HG03045 (cell line): ENCODE data around the gene TNS4.

ENCODE experiments used
- ATAC-seq: cut with Tn5 transposase; IDR thresholded peaks from one replicate; pipeline ENCODE4 v1.9.1; 2021; ENCODE audit warnings: mild to moderate bottlenecking, moderate library complexity; ENCODE audit not compliant: unreplicated experiment

Gene TNS4

DNA sequence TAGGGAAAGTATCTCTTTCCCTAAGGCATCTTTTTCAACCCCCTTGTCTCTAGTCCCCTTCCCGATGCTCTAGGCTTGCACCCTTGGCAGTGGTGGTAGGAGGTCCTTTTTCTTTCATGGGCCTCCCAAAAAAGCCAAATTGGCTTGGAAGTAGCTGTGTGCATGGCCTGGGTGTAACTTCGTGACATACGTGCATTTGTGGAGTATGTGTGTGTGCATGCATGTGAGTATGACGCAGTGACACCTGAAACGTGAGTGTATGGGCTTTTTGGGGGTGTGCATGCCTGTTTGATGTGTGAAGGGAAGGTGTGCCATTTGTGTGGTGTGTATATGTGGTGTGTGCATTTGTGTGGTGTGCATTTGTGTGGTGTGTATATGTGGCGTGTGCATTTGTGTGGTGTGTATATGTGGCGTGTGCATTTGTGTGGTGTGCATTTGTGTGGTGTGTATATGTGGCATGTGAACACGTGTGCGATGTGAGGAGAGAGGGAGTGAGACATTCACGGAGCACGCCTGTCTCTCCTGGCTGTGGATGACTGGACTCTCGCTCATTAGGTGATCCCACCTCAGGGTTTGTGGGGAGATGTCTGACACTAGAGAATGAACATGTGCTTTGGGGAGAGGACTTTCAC is 42.5 kb downstream of the TNS4 start:
- no peak for ATAC-seq

DNA sequence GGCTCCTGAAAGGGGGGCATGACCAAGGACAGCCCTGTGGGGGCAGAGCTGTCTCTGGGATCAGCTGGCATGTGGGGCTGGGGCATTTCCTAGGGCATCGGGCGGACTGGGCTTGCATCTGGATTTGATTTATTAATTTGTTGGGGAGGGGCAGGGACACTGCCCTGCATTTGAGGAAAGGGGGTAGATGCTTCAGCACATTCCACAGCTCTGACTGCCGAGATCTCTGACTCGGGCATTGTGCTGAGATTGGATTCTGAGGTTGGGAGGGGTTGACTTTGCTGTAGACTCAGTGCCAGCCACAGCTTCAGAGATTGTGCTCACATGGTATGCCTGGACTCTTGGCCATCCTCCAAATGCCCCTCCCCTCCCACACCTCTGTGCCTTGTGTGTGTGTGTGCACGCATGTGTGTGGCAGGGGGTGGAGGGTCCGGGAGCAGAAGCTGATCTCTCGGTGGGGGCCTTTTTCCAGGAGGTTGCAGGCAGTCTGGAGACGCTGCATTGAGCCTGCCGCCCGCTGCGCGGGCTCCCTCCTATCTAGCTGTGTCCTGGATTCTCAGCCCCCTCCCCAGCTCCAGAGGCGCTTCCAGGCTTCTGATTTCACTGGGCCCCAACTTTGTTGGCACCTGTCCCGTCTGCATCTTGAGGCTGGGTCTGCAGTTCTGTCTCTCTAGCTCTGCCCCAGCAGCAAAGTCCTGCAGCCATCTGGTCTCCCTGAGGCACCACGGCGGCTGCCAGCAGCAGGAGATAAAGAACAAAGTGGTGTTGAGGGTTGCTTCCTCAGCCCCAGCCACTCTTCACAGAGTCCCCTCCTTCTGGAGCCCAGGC is 43.2 kb downstream of the TNS4 start:
- ATAC-seq = no peak

DNA sequence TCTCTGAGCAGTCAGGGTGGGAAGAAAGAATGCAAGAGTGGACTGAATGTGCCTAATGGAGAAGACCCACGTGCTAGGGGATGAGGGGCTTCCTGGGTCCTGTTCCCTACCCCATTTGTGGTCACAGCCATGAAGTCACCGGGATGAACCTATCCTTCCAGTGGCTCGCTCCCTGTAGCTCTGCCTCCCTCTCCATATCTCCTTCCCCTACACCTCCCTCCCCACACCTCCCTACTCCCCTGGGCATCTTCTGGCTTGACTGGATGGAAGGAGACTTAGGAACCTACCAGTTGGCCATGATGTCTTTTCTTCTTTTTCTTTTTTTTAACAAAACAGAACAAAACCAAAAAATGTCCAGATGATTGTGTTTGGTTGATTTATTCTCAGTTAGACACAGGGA is 44.1 kb downstream of the TNS4 start:
- ATAC-seq = no peak

DNA sequence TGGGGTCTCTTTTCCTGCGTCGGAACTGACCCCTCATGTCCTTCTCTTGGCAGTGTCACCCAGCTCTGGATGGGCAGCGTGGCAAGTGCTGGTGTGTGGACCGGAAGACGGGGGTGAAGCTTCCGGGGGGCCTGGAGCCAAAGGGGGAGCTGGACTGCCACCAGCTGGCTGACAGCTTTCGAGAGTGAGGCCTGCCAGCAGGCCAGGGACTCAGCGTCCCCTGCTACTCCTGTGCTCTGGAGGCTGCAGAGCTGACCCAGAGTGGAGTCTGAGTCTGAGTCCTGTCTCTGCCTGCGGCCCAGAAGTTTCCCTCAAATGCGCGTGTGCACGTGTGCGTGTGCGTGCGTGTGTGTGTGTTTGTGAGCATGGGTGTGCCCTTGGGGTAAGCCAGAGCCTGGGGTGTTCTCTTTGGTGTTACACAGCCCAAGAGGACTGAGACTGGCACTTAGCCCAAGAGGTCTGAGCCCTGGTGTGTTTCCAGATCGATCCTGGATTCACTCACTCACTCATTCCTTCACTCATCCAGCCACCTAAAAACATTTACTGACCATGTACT is 44.9 kb downstream of the TNS4 start:
- no peak for ATAC-seq

DNA sequence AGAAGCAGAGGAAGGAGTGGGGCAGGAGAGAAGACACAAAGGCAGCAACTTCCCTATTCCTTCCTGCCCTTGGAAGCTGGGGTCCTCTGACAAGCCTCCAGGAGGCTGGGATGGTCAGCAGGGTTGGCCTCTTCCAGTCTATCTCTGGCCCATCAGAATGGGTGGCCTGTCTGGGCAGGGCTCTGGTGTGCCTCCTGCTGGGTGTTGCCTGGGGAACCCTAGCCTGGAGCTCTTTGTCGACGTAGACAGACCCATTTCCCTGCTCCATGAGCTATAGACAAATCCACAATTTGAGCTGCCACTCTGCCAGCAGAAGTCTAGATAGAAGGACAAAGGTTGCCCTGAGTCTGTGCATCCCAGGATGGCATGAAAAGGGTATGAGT is 46.8 kb downstream of the TNS4 start:
- ATAC-seq = no peak

DNA sequence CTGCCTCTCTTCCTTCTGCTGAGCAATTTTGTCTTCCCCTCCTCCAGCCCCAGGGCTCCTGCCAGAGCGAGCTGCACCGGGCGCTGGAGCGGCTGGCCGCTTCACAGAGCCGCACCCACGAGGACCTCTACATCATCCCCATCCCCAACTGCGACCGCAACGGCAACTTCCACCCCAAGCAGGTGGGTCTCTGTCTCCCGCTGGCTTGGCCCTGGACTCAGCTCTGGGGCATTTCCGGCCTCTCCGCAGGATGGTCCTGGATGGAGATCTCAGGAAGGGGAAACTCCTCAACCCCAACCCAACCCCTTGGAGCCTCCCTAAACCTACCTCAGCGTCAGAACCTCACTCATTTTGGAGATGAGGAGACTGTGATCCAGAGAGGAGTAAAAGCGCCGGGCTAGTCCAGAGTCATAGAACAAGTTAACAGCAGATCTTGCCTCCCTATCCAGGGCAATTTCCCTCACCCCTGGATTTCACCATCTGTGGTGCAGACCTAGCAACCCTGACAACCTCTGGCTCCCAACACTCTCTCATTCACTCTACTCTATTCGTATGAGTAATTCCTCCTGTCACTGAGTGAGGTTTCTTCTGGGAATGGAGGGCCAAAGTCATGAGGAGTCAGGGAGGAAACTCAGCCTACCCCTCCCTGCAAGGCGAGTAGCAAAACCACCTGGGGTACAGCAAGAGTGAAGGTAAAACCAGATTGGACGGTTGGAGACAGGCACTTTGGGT is 47.4 kb downstream of the TNS4 start:
- no peak for ATAC-seq

DNA sequence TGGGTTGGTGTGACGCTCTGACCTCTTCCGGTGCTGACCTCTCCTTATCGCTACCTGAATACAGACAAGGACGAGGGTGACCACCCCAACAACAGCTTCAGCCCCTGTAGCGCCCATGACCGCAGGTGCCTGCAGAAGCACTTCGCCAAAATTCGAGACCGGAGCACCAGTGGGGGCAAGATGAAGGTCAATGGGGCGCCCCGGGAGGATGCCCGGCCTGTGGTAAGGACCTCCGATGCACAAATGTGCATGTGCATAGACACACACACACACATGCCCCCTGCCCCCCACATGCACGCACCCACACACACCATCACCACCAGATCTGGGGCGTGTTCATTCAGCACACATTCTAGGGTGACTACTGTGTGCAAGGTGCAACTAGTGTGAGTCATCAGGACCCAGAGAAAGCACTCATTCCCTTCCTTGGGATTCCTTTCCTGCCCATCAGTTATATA is 48.5 kb downstream of the TNS4 start:
- no peak for ATAC-seq

DNA sequence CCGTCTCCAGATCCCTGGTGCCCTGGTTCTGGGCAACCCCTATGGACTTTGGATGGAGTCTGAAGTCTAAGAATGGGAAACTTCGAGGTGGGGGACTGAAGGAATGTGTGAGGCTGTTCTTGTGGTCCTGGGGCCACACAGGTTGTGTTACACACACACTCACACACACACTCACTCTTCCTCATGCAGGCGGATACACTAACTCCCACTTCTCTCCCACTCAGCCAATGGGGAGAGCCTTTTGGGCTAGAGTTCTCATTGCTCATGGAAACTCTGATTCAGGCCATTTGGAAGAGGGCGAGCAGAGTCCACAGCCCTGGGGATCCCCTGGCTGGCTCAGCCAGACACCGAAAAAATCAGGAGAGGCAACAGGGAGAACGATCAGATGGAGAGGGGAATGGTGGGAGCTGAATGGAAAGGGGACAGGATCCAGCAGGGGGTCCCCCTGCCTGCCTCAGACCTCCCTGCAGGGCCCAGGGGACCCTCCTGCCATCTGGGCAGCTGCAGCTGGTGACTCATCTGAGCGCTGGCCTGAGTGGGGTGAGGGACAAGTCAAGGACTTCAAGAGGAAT is 49.1 kb downstream of the TNS4 start:
- no peak for ATAC-seq

DNA sequence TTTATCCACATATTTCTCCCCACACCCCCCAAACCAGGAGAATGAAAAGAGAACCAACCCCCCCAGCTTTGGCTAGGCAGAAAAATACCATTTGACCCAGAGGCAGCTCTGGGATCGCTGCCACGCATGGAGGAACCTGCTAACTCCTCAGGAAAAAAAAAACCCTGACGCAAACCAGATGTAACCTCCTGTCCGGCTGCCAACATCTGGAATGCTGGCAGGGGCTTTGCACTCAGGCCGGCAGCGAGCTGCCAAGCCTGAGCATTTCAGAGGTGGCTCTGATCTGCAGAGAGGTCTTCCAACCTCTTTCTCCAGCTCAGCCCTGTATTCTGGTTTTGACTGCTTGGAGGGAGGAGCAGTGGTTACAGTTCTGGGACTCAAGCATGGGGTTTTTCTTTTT is 50.0 kb downstream of the TNS4 start:
- ATAC-seq = no peak

DNA sequence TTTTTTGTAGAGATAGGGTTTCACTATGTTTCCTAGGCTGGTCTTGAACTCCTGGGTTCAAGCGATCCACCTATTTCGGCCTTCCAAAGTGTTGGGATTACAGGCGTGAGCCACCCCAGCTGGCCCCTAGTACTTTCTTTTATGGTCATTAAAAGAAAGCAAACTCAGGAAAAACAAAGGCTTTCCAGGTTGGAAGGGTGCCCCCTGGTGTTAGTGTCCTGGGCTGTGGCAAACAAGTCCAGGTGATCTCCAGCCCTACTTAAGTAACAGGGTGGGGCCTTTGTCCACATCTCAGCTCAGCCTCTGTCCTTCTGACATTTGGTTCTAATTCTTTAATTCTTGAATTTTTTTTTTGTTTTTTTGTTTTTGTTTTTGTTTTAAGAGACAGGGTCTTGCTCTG is 51.2 kb downstream of the TNS4 start:
- no peak for ATAC-seq

DNA sequence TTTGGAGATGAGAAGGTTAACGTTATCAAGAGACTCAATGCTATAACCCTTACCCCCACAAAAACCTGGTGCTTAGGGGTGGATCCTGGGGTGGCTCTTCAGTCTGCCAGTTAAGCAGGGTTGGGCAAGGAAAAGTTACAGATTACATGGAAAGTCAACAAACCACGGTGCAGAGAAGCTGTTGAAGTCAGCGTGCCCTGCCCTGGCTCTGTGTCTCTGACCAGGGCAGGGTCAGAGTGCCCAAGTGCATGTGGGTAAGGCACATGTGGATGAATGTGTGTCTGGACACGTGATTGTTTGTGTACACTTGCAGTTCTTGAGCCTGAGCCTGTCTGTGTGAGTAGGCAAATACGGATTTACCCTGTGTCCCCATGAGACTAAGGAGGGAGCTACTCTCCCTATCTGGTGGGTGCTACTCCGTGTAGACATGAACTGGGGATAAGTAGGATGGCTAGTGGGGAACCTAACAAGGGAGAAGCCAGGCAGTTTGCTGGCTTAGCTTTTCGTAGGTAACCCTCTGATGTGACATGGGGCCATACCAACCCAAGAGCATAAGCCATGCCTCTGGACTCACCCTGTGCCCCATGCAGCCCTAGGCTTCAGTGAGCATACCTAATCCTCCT is 52.7 kb downstream of the TNS4 start:
- ATAC-seq = no peak

DNA sequence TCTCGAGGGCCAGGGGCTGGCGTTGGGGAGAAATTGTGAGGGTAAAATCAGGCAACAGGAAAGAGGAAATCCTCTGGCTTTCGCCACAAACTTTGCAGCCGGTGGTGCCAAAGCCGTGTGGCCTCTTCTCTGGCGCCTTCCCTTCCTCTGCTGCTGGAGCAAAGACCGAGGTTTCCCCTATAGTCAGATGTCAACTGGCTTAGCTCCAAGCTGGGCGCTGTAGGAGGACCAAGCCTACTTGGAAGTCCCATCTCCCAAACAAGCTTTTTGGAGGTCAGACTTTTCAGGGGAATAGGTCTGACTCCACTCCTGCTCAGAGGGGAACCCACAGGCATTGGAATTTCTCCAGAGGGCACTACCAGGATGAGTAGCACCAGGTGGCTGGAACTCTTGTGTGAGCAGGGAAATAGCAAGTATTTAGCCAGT is 53.2 kb downstream of the TNS4 start:
- no peak for ATAC-seq

DNA sequence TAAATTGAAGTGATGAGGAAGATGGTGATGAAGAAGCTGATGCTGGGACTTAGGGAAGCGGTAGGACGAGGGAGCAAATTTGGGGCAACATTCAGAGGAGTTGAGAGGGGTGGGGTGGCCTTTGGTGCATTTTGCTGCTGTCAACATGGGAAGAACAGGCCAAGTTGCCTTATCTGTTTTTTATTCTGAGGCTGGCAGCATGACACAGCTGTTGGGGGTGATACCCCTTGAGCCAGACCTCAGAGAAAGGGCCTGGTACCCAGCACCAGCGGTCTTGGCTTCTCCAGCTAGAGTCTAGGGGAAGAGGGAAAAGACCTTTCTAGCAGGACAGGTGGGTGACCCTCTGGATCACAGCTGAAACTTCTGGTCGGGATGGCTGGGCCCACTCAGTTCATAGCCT is 53.6 kb downstream of the TNS4 start:
- ATAC-seq = no peak

DNA sequence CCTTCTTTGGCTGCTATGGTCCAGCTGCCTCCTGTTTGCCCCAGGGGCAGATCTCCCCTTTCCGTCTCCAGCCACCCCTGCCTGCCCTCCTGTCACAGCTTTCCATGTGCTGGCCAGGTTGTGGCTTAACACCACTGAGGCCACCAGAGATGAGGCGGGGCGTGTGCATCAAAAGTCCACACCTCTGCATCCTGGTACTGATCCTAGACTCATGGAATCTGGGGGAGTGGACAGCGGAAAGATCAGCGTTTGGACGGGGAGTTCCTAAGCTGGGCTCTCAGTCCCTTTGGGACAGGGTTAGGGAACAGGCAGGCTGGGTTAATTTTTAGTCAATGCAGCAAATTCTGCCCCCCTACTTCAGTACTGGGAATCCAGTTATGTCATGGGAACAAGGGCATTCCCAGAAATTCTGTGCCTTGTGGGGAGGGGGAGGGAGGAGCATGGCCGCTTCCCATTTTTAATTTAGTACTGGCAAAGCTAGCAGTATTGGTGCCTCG is 54.2 kb downstream of the TNS4 start:
- no peak for ATAC-seq

DNA sequence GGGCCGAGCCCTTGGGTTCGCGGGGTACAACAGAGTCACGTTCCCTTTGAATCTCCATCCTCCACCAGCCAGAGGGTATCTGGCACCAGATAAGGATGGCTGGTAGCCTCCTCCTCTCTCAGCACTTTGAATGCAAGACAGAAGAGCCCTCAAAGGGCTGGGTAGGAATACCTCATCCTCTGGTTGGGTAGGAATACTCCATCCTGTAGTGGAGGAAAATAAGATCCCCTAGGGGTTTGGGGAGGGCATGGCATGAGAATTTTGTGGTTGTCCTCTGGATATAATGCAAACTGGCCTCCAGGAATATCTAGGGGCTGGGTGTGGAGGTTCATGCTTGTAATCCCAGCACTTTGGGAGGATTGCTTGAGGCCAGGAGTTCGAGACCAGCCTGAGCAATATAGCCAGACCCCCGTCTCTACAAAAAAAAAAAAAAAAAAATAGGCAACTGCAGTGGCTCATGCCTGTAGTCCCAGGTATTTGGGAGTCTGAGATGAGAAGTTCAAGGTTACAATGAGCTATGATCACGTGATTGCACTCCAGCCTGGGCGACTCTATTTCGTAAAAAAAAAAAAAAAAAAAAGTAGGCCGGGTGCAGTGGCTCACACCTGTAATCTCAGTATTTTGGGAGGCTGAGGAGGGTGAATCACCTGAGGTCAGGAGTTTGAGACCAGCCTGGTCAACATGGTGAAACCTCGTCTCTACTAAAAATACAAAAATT is 55.5 kb downstream of the TNS4 start:
- no peak for ATAC-seq

DNA sequence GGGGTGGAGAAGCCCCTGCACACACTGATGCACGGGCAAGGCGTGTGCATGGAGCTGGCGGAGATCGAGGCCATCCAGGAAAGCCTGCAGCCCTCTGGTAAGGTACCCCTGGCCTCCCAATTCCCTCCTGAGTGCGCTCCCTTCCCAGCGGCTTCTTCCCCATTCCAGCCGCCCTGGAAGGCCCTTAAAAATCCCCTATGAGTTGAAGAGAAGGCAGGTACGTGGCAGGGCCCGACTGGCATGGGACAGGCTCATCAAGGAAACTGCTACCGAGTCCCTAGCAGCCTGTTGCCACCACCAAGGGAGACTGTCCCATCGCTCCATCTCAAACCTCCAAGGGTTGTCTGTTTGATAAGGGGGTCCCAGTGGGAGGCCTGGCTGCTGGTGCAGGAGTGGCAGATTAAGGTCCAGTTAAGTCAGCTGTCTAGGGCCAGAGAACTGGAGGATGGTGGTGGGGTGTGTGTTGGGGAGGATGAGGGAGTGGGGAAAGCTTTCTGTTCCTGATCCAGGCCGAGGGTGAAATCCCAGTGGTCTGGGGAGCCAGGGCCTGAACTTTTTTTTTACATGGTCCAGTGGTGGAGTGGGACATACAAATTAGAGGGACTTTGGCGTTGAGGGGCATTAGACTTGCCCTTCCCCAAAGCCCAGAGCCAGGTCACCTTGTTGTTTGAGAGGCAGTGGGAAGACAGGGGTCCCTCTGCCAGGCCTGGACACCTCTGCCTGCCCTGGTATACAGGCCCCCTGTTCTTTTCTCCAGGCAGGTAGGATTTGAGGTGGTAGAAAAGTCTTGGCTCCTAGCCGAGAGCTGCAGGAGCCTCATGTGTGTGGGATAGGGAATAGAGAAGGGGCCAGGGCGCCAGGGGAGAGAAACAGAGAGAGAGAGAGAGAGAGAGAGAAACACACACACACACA is 57.2 kb downstream of the TNS4 start:
- no peak for ATAC-seq

DNA sequence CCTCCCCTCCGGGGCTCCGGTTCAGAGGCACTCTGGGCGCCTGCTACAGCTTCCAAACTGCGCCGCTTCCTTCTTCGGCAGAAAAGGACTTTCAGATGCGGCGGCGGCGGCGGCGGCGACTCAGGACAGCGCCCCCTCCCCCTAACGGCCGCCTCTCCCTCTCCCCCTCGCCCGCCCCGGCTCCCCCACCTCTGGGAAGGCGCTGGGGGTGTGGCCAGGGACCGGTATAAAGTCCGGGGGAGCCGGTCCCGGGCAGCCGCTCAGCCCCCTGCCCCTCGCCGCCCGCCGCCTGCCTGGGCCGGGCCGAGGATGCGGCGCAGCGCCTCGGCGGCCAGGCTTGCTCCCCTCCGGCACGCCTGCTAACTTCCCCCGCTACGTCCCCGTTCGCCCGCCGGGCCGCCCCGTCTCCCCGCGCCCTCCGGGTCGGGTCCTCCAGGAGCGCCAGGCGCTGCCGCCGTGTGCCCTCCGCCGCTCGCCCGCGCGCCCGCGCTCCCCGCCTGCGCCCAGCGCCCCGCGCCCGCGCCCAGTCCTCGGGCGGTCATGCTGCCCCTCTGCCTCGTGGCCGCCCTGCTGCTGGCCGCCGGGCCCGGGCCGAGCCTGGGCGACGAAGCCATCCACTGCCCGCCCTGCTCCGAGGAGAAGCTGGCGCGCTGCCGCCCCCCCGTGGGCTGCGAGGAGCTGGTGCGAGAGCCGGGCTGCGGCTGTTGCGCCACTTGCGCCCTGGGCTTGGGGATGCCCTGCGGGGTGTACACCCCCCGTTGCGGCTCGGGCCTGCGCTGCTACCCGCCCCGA is 58.0 kb downstream of the TNS4 start, which contains the start of gene IGFBP4:
Gene IGFBP4, plus strand, starts transcription at position 255 of the 792 bp plus-strand sequence. Its CDS starts 286 bp downstream, at position 541.
- no peak for ATAC-seq
